ENCODE data around the gene ALDH1A1.

GRCh38 chr9:72985746-72986145, 32.9 kb upstream of the ALDH1A1 start:
- TF ChIP-seq POLR2A (IDR thresholded peaks at IDR 0.05; ENCODE audit: control extremely low read depth in 1 of 2, low read depth in 2 of 2, low read length in 2 of 2) (no peak), KDM5A (IDR thresholded peaks at IDR 0.05; ENCODE audit: low read length) (no peak), NRF1 (IDR thresholded peaks at IDR 0.05; ENCODE audit: low read depth, low read length) (no peak), CEBPB (IDR thresholded peaks at IDR 0.05; ENCODE audit: low read depth, low read length) (no peak), CTCF (IDR thresholded peaks at IDR 0.05; ENCODE audit: control extremely low read depth in 1 of 3, insufficient read depth in 1 of 3, low read depth in 1 of 3, low read length in 3 of 3) (no peak), MAX (IDR thresholded peaks at IDR 0.05) (no peak), EP300 (IDR thresholded peaks at IDR 0.05; ENCODE audit: borderline replicate concordance in 1 of 2, low read depth in 2 of 2, low read length in 2 of 2) (no peak), GTF2F1 (IDR thresholded peaks at IDR 0.05; ENCODE audit: borderline replicate concordance, low read depth, low read length) (no peak), POLR2AphosphoS5 (IDR thresholded peaks at IDR 0.05; ENCODE audit: low read depth, low read length) (no peak), SP4 (IDR thresholded peaks at IDR 0.05; ENCODE audit: low read length) (no peak), NANOG (IDR thresholded peaks at IDR 0.05; ENCODE audit: insufficient read depth, low read depth, low read length, poor library complexity, severe bottlenecking) (no peak), RFX5 (IDR thresholded peaks at IDR 0.05; ENCODE audit: borderline replicate concordance, low read depth, low read length) (no peak), RXRA (IDR thresholded peaks at IDR 0.05; ENCODE audit: insufficient read depth, low read depth, low read length) (no peak), TCF12 (IDR thresholded peaks at IDR 0.05; ENCODE audit: low read depth, low read length) (no peak)

All from H1 (cell line).